Stimulated activated CD4-positive, alpha-beta T cell treated with anti-CD3 and anti-CD28 coated beads, TNF-alpha, amount 100 ng/mL, for 4 hours (primary cell): ENCODE data around the gene RANGAP1.
A peak's percentile ranks its signal among the peaks of the same experiment; 100 is the strongest.

ENCODE experiments used
- DNase-seq, 3 experiments: peaks; one replicate each; pipeline ENCODE4 v3.0.0-alpha.2; 2020; ENCODE audit warnings: low read depth in 3 of 3

Gene RANGAP1

GRCh38 chr22:41285820-41286638 lies at the start of gene RANGAP1:
TSS of gene RANGAP1 (minus strand) at chr22:41286187. CDS start at chr22:41281044, 5,143 bp downstream.
- peak; percentile 91 to 97 (median 96) for DNase-seq

GRCh38 chr22:41334951-41335635 lies 49.1 kb upstream of the RANGAP1 start:
- no peak for DNase-seq

- no peak for DNase-seq
These were observed 48.2 kb upstream of the RANGAP1 start for GRCh38 chr22:41334215-41334614.

- DNase-seq = no peak
These were observed 47.8 kb upstream of the RANGAP1 start for GRCh38 chr22:41333806-41334205.

GRCh38 chr22:41332217-41332939 lies 46.4 kb upstream of the RANGAP1 start:
- no peak for DNase-seq

DNA sequence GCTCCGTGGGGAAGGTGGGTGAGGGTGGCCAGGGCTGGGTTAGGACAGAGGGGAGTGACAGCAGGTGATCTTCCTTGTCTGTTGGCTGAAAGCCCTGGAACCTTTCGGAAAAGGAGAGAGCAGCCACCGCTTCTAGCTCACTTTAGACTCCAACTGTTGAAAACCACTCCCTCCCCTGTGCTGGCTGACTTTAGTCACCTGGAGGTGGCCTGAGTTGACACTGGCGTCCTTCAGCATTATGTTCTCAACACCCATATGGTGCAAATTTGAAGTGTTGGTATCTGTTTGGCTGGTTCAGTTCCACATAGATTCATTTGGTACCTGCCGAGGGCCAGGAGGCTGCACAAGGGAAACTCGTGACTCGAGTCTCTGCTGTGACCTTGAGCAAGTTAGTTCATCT lies 44.2 kb upstream of the RANGAP1 start:
- DNase-seq = no peak

- DNase-seq = no peak
These were observed 41.1 kb upstream of the RANGAP1 start for GRCh38 chr22:41327124-41327523.

DNA sequence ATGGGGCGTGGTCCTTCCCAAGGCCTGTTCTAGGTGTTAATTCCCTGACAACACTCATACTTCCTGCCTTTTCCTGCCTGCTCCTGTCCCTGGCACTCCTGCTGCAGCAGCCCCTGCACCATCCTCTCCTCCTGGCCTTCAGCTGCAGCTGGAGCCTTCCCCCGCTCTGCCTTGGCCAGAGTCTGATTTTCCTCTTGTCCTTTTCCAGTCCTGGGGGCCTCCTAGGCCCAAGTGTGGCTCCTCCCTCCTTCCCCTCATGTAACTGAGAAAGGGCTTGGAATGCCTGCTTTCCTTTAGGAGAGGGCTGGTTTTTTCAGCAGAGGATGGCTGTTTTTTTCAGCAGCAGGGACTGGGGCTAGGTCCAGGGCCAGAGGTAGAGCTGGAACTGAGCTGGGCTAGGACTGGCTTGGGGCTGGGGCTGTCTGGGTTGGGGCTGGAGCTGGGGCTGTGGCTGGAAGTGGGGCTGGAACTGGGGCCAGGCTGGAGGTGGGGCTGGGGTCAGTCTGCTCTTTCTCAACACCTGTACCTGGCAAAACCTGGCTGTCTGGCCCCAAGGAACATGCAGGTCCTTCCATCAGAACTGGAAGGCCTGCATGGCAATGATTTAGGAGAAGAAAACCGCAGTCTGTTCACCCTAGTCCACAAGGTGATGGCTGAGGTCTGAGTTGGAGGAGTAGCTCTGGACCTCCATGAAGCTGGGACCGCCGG lies 39.0 kb upstream of the RANGAP1 start:
- DNase-seq = no peak

GRCh38 chr22:41320416-41321240 lies 34.6 kb upstream of the RANGAP1 start:
- DNase-seq = no peak

DNA sequence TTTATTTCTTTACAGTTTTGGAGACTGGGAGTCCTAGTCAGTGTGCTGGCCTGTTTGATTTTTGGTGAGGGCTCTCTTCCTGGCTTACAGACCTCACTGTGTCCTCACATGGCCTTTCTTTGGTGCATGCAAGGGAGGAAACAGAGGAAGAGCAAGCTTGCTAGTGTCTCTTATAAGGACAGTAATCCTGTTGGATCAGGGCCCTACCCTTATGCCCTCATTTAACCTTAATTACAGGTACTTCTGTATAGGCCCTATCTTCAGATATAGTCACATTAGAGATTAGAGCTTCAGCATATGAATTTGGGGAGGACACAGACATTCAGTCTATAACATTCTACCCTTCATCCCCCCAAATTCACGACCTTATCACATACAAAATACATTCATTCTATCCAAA lies 29.6 kb upstream of the RANGAP1 start:
- no peak for DNase-seq

GRCh38 chr22:41314821-41315220 lies 28.8 kb upstream of the RANGAP1 start:
- DNase-seq = no peak

DNA sequence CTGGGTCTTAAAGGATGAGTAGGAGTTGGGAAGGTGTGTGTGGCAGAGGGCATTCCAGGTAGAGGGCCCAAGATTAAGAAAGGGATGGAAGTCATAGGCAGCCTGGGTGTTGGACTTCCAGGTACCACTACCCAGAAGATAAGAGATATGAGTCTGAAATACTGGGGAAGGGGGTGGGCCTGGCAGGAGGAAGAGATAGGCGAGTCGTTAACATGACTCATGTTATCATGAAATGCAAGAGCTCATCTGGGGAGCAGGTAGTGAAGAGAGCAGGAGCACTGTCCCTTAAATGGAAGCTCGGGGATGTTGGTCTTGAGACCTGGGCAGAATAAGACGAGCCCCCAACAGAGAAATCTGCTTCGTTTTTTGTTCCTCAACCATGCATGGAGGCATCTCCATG lies 25.5 kb upstream of the RANGAP1 start:
- DNase-seq = no peak

DNA sequence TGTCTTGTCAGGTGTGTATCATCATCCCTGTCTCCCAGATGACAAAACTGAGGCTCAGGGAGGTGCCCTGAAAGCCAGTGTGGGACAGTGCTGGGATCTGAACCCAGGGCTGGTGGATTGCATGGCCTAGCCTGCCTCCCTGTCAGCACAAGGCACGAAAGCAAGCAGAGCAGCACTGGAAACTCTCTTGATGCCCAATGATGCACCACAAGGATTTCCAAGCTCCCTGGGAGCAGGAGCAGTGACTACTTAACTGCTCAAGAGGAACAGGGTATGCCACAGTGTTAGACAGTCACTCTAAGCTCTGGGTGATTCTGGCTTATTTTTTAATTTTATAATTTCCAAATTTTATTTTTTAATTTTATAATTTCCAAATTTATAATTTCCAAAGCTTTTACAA lies 24.3 kb upstream of the RANGAP1 start:
- no peak for DNase-seq

DNA sequence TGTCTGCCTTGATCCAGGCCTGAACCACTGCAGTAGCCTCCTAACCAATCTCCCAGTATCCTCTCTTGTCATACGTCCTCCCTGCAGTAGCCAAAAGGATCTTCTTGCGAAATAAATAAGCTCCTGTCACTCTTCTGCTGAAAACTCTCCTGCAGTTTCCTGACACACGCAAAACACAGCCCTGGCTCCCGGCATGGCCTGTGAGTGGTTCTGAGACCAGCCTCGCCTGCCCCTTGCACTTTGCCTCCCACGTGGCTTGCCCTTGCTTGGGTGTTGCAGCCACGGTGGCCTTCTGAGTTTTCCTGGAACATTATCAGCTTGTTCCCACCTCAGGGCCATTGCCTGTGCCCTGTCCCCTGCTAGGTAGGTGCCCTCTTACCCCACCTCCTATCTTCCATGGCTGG lies 22.6 kb upstream of the RANGAP1 start:
- DNase-seq = no peak

- DNase-seq = no peak
These were observed 22.1 kb upstream of the RANGAP1 start for GRCh38 chr22:41308054-41308453.

DNA sequence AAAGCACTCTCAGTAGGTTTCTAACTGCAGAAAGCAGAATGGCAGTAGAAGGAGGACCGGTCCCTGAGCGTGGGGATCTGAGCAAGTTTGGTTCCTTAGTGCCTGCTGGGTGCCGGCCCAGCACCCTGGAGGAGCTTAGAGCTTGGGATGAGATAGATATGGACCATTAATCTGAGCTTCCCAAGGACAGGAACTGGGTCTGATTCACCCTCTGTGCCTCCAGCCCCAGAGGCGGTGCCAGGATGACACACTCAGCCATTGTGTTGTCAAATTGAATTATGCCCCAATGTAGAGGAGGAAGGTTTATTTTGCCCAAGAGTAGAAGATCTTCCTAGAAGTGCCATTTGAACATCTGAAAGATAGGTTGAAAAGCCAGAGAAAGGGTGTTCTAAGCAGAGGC lies 19.7 kb upstream of the RANGAP1 start:
- DNase-seq = no peak

- DNase-seq = no peak
These were observed 16.8 kb upstream of the RANGAP1 start for GRCh38 chr22:41302811-41303210.

GRCh38 chr22:41302021-41302767 lies 16.2 kb upstream of the RANGAP1 start:
- no peak for DNase-seq

GRCh38 chr22:41301085-41302020 lies 15.4 kb upstream of the RANGAP1 start, which contains the start of gene ZC3H7B:
TSS of gene ZC3H7B (plus strand) at chr22:41301525. CDS start at chr22:41320661, 19,136 bp downstream.
- peak; percentile 68 to 81 (median 79) for DNase-seq
